NB4 (cell line): ENCODE results near the gene FSHB.

Source experiments
- DNase-seq: peaks from one replicate; pipeline ENCODE4 v3.0.0; 2010; ENCODE audit warnings: low read depth
- H3K4me3 ChIP-seq: one replicate; pipeline ENCODE4 v1.5.1; 2011; ENCODE audit warnings: mild to moderate bottlenecking, low read depth, low read length, moderate library complexity
- CTCF ChIP-seq: IDR thresholded peaks from one replicate; pipeline ENCODE4 v1.5.1; 2012; ENCODE audit warnings: low read depth, low read length
- MYC ChIP-seq: IDR thresholded peaks from 2 replicates; pipeline ENCODE4 v1.6.1; 2011; ENCODE audit warnings: low read depth, low read length
- POLR2A ChIP-seq: IDR thresholded peaks from 2 replicates; pipeline ENCODE4 v1.6.1; 2011; ENCODE audit warnings: mild to moderate bottlenecking; ENCODE audit not compliant: insufficient read length; ENCODE audit errors: extremely low read depth
- TF ChIP-seq, protein P1 (sequence below): IDR thresholded peaks from 2 replicates; pipeline ENCODE4 v1.6.1; 2011; ENCODE audit warnings: low read depth, low read length

The FSHB gene

DNA sequence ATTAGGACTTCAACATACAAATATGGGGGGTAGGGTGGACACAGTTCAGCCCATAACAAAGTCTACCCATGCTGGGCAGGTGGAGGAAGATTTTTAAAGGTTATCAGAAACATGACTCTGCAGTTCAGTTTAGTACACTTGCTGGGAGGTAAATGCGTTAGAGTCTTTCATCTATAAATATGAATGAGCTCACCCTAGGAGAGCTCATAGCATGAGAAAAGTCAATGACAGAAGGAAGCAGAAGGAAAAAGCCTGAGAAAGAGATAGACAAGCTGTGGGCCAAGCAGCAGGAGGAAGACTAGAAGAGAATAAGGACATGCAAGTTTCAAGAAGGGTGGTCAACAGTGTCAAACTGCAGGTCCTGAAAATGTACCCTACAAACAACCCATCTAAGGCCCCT lies 27.0 kb upstream of the FSHB start:
- H3K4me3 ChIP-seq: no peak overlapping the region
- DNase-seq: no peak
- TF ChIP-seq, protein P1, sequence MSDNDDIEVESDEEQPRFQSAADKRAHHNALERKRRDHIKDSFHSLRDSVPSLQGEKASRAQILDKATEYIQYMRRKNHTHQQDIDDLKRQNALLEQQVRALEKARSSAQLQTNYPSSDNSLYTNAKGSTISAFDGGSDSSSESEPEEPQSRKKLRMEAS: no peak
- TF ChIP-seq CTCF (no peak), POLR2A (no peak), MYC (no peak)

- DNase-seq: no peak
- TF ChIP-seq, protein P1: no peak
- TF ChIP-seq CTCF (no peak), MYC (no peak), POLR2A (no peak)
- H3K4me3 ChIP-seq: no peak overlapping the region
Measured at GRCh38 chr11:30206249-30206996, 24.4 kb upstream of the FSHB start.

- DNase-seq: no peak
- H3K4me3 ChIP-seq: no peak overlapping the region
- TF ChIP-seq MYC (no peak), POLR2A (no peak), CTCF (no peak)
- TF ChIP-seq, protein P1: no peak
Measured at GRCh38 chr11:30210357-30210756, 20.5 kb upstream of the FSHB start.

DNA sequence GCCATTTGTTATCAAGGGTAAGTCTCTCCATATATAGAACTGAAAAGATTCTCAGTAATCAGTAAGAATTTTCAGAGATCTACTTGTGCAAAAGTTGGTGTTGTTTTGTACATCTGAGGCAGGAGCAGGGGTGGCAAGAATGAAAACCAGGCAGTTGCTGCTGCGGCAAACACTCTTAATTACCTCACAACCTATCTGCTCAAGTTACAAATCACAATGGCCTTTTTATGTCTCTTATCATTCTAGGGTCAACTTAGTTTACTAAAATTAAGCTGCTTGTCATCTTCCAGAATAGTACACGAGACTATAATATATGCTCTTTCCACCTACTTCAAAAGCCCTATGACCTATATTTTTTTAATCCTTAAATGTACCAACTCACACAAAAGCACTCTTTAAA lies 14.3 kb upstream of the FSHB start:
- DNase-seq: no peak
- H3K4me3 ChIP-seq: no peak overlapping the region
- TF ChIP-seq CTCF: no peak
- TF ChIP-seq MYC: no peak
- TF ChIP-seq, protein P1: no peak

- no peak for TF ChIP-seq POLR2A
- TF ChIP-seq, protein P1: no peak
- no peak overlapping the region for H3K4me3 ChIP-seq
- DNase-seq: no peak
Measured at GRCh38 chr11:30218278-30218677, 12.5 kb upstream of the FSHB start.

DNA sequence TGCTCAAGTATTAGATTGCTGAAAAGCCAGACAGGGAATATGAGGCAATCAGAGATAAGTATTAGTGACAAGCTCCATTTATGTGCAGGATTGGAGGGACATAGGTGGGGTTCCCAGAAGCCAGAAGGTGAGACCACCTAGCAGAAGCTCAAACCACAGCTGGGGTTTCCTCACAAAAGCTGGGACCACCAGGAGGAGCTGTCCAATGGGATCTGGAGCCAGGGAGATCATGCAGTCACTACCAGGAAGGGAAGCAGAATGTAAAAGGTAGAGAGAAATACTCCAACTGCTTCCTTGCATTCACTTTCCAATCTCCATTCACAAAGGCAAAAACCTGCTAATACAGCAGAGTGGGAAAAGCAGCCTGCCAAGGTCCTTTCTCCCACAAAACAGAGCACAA lies 5.2 kb upstream of the FSHB start:
- no peak overlapping the region for H3K4me3 ChIP-seq
- TF ChIP-seq MYC (no peak), CTCF (no peak), POLR2A (no peak)
- TF ChIP-seq, protein P1: no peak
- DNase-seq: no peak
